A549 (cell line): Measurements from ENCODE around the gene SUMF1. TPM values are rescaled to one million over a fixed set of nuclear protein-coding genes. Genes with fewer than 3 reads are reported as not detected.

Experiments
- ATAC-seq, 2 experiments: fragments of 200-7000 bp in 1 of 2; fragments of >200 bp in 1 of 2; cut with Nextera tagmentation in 1 of 2; cut with Tn5 transposase in 1 of 2; 3 replicates each; pipeline versions ENCODE4 v1.8.0 to v1.9.1; 2018 to 2020; ENCODE audit warnings: mild to moderate bottlenecking in 1 of 2, moderate library complexity in 1 of 2
- CTCF ChIA-PET: fragments of 300-600 bp; sonication (Branson Sonifier 250); formaldehyde crosslinking; extraction: SDS; loops from one replicate; lab custom pipeline; 2021; ENCODE audit warnings: antibody characterized with exemption, inconsistent platforms; lab: Yijun Ruan, JAX
- POLR2A ChIA-PET: fragments of 350-600 bp; formaldehyde crosslinking; extraction: SDS; loops from one replicate; lab custom pipeline; 2021; ENCODE audit warnings: antibody characterized with exemption, inconsistent platforms; lab: Yijun Ruan, JAX
- DNase-seq, 2 experiments: peaks; one replicate each; pipeline versions ENCODE4 v3.0.0 to v3.0.0-alpha.2; 2011 to 2016; ENCODE audit warnings: low read depth in 1 of 2, low spot score in 1 of 2
- FAIRE-seq: peaks from 2 replicates; lab custom pipeline; 2011; peaks lifted over from hg19 to GRCh38; lab: Jason Lieb, UNC
- H3K27ac ChIP-seq, 2 experiments: fragments of >200 bp; sonication (Bioruptor Twin); formaldehyde crosslinking; 3 replicates each; pipeline ENCODE4 v1.5.1; 2016 to 2017
- H3K4me1 ChIP-seq: fragments of >200 bp; sonication (Bioruptor Twin); formaldehyde crosslinking; 3 replicates; pipeline ENCODE4 v1.6.1; 2016
- H3K4me2 ChIP-seq: fragments of >200 bp; sonication (Bioruptor Twin); formaldehyde crosslinking; 3 replicates; pipeline ENCODE4 v1.6.1; 2016
- H3K4me3 ChIP-seq: fragments of >200 bp; sonication (Bioruptor Twin); formaldehyde crosslinking; 3 replicates; pipeline ENCODE4 v1.5.1; 2016
- H3K9me3 ChIP-seq: fragments of >200 bp; sonication (Bioruptor Twin); formaldehyde crosslinking; 3 replicates; pipeline ENCODE4 v1.6.1; 2016
- ATOH8 ChIP-seq: fragments of 250-450 bp; sonication (Bioruptor Pico); IDR thresholded peaks from 2 replicates; pipeline ENCODE4 v1.5.0; 2020; ENCODE audit warnings: low read depth, mild to moderate bottlenecking, moderate library complexity
- CBX2 ChIP-seq: fragments of 200-600 bp; sonication (generic); IDR thresholded peaks from 2 replicates; pipeline ENCODE4 v1.6.1; 2016; ENCODE audit warnings: low read depth, mild to moderate bottlenecking, borderline replicate concordance
- CEBPB ChIP-seq, 2 experiments: fragments of >200 bp in 1 of 2; sonication (Bioruptor Twin) in 1 of 2; formaldehyde crosslinking in 1 of 2; IDR thresholded peaks; 2 replicates each; pipeline ENCODE4 v1.6.1; 2012 to 2016
- CHD4 ChIP-seq: fragments of 200-600 bp; sonication (generic); IDR thresholded peaks from 2 replicates; pipeline ENCODE4 v1.6.1; 2016; ENCODE audit warnings: antibody characterized with exemption, mild to moderate bottlenecking, borderline replicate concordance
- FOSL2 ChIP-seq, 2 experiments: fragments of 450-650 bp in 1 of 2; fragments of >200 bp in 1 of 2; sonication (Bioruptor Twin) in 1 of 2; formaldehyde crosslinking; IDR thresholded peaks; 2 replicates each; pipeline versions ENCODE4 v1.5.0 to v1.6.1; 2016 to 2020; ENCODE audit warnings: mild to moderate bottlenecking in 1 of 2, moderate library complexity in 1 of 2
- FOXS1 ChIP-seq: fragments of 250-450 bp; sonication (Bioruptor Pico); IDR thresholded peaks from 2 replicates; pipeline ENCODE4 v1.5.0; 2020; ENCODE audit warnings: mild to moderate bottlenecking, moderate library complexity
- GATA3 ChIP-seq: IDR thresholded peaks from 2 replicates; pipeline ENCODE4 v1.6.1; 2012; ENCODE audit warnings: borderline replicate concordance
- HEYL ChIP-seq: fragments of 250-450 bp; sonication (Bioruptor Pico); IDR thresholded peaks from 2 replicates; pipeline ENCODE4 v1.8.0; 2021; ENCODE audit warnings: mild to moderate bottlenecking, moderate library complexity
- JUN ChIP-seq, 2 experiments: fragments of >200 bp; sonication (Bioruptor Twin); formaldehyde crosslinking; IDR thresholded peaks; 2 replicates in 1 of 2; 3 replicates in 1 of 2; pipeline ENCODE4 v1.6.1; 2016 to 2017
- KDM5A ChIP-seq: fragments of 200-600 bp; sonication (generic); IDR thresholded peaks from 2 replicates; pipeline ENCODE4 v1.6.1; 2016; ENCODE audit warnings: antibody characterized with exemption, mild to moderate bottlenecking
- MAFK ChIP-seq: fragments of 450-650 bp; IDR thresholded peaks from 2 replicates; pipeline ENCODE4 v1.6.1; 2014; ENCODE audit not compliant: partially characterized antibody
- MAZ ChIP-seq: fragments of 150-350 bp; IDR thresholded peaks from 2 replicates; pipeline ENCODE4 v1.6.1; 2014; ENCODE audit warnings: antibody characterized with exemption, low read depth, low read length, borderline replicate concordance
- MYC ChIP-seq: IDR thresholded peaks from 2 replicates; pipeline ENCODE4 v1.6.1; 2012; ENCODE audit warnings: mild to moderate bottlenecking, inconsistent platforms, low read length, improper control_type of control experiment, borderline replicate concordance
- PBX3 ChIP-seq: IDR thresholded peaks from 2 replicates; pipeline ENCODE4 v1.6.1; 2012
- PHF8 ChIP-seq: fragments of 200-600 bp; sonication (generic); IDR thresholded peaks from 2 replicates; pipeline ENCODE4 v1.6.1; 2016; ENCODE audit warnings: low read depth, mild to moderate bottlenecking, antibody characterized with exemption, moderate library complexity, borderline replicate concordance
- POLR2AphosphoS2 ChIP-seq: conservative IDR thresholded peaks from 2 replicates; pipeline ENCODE4 v1.6.1; 2012; ENCODE audit warnings: low read length, improper control_type of control experiment, inconsistent platforms
- RARB ChIP-seq: fragments of 250-450 bp; sonication (Bioruptor Pico); IDR thresholded peaks from 2 replicates; pipeline ENCODE4 v1.8.0; 2021; ENCODE audit warnings: mild to moderate bottlenecking, moderate library complexity
- RFX5 ChIP-seq: fragments of 450-650 bp; IDR thresholded peaks from 2 replicates; pipeline ENCODE4 v1.7.1; 2014; ENCODE audit warnings: antibody characterized with exemption, mild to moderate bottlenecking, moderate library complexity
- SMC3 ChIP-seq: fragments of >200 bp; sonication (Bioruptor Twin); formaldehyde crosslinking; IDR thresholded peaks from 3 replicates; pipeline ENCODE4 v1.6.1; 2018; ENCODE audit warnings: inconsistent platforms
- TFCP2L1 ChIP-seq: fragments of 250-450 bp; sonication (Bioruptor Pico); IDR thresholded peaks from 2 replicates; pipeline ENCODE4 v1.5.0; 2021; ENCODE audit warnings: mild to moderate bottlenecking
- ZNF302 ChIP-seq: fragments of 250-450 bp; sonication (Bioruptor Pico); IDR thresholded peaks from 2 replicates; pipeline ENCODE4 v1.9.0; 2021; ENCODE audit warnings: inconsistent platforms, mild to moderate bottlenecking, moderate library complexity
- ZSCAN20 ChIP-seq: fragments of 250-450 bp; sonication (Bioruptor Pico); IDR thresholded peaks from 2 replicates; pipeline ENCODE4 v1.8.0; 2022; ENCODE audit warnings: mild to moderate bottlenecking, moderate library complexity
- WGBS: methylation state at CpG from one replicate; pipeline ENCODE4 v1.1.6; 2017; ENCODE audit errors: missing lambda C conversion rate; 5-methylcytosine and 5-hydroxymethylcytosine counted together
- polyA plus RNA-seq, 4 experiments: library from polyadenylated mRNA; depleted of rRNA in 3 of 4; stranded (reverse); fragments of >200 nt; fragmentation: RNase III in 1 of 4; extraction: RNeasy Plus Mini Kit Qiagen cat#74134 plus additional on column Dnase treatment in 1 of 4; gene quantifications; 2 replicates in 3 of 4; 3 replicates in 1 of 4; pipeline ENCODE4 v1.2.3, GENCODE V29; 2011 to 2017

SUMF1 gene
- polyA plus RNA-seq, 2 of the 4 experiments (the other 2 are of a cell fraction): 20.9 to 25.4 TPM

GRCh38 chr3:4343258-4343657 is 123.8 kb downstream of the SUMF1 start:
- 81% methylated on average over 1 of the region's 1 CpG for WGBS
- H3K27ac ChIP-seq: no peak overlapping the region
- H3K4me1 ChIP-seq: no peaks in the 10 kb centered on the region
- CTCF ChIA-PET: interaction anchor here (2.8 kb wide), 1 partner anchor 290 kb away, joined by 21 read pairs; no protein-coding TSS in a partner anchor
- ATAC-seq: no peak
- TF ChIP-seq TFCP2L1 (no peak), MYC (no peak), MAZ (no peak), JUN (IDR thresholded peaks at IDR 0.05) (no peak), ZNF302 (CRISPR knock-in tag) (no peak)
- DNase-seq: no peak
- no peak overlapping the region for H3K4me3 ChIP-seq
- no peaks in the 10 kb centered on the region for H3K9me3 ChIP-seq
- POLR2A ChIA-PET: interaction anchor here (1.1 kb wide), 1 partner anchor 150 kb away, joined by 3 read pairs; the partner anchor contains the start of gene ITPR1
- no peak for FAIRE-seq
- no peak overlapping the region for H3K4me2 ChIP-seq

GRCh38 chr3:4341336-4341675 is 125.8 kb downstream of the SUMF1 start:
- DNase-seq (no peak), FAIRE-seq (no peak), ATAC-seq (no peak)
- ChIA-PET CTCF (interaction anchor here (2.8 to 3.0 kb wide), 2 partner anchors 10 to 292 kb away, joined by 21 to 23 read pairs; no protein-coding TSS in a partner anchor), POLR2A (no interaction called here)
- Histone ChIP-seq H3K4me1 (no peaks in the 10 kb centered on the region), H3K4me2 (no peak overlapping the region), H3K4me3 (no peak overlapping the region)
- TF ChIP-seq GATA3: no peak
- TF ChIP-seq HEYL (CRISPR knock-in tag): no peak
- no peak for TF ChIP-seq FOSL2 (IDR thresholded peaks at IDR 0.05)
- TF ChIP-seq FOSL2 (CRISPR knock-in tag; IDR thresholded peaks at IDR 0.05): no peak
- no peak for TF ChIP-seq PHF8
- TF ChIP-seq ATOH8 (CRISPR knock-in tag): no peak
- TF ChIP-seq RARB: no peak
- no peak for TF ChIP-seq KDM5A
- TF ChIP-seq FOXS1 (CRISPR knock-in tag): no peak
- TF ChIP-seq CEBPB (IDR thresholded peaks at IDR 0.05): no peak
- TF ChIP-seq CBX2: no peak
- no peak for TF ChIP-seq SMC3
- no peak for TF ChIP-seq ZSCAN20 (CRISPR knock-in tag)
- TF ChIP-seq PBX3: no peak
- TF ChIP-seq RFX5: no peak
- TF ChIP-seq, all 56 proteins: peak for 0
- Histone ChIP-seq H3K9me3 (no peaks in the 10 kb centered on the region), H3K27ac (no peak overlapping the region)

- Histone ChIP-seq H3K4me3 (no peak overlapping the region), H3K9me3 (no peaks in the 10 kb centered on the region)
- ChIA-PET CTCF (interaction anchor here (0.5 to 3.0 kb wide), 4 partner anchors 11 to 293 kb away, joined by 3 to 23 read pairs (median 12); no protein-coding TSS in a partner anchor), POLR2A (interaction anchor here (0.6 kb wide), 1 partner anchor 153 kb away, joined by 6 read pairs; no protein-coding TSS in a partner anchor)
- TF ChIP-seq POLR2AphosphoS2: no peak
- no peak for TF ChIP-seq CHD4
- peak; percentile 27 for TF ChIP-seq MAFK
- TF ChIP-seq, all 56 proteins: peak for 1
- WGBS: 79% methylated on average over 6 of the region's 6 CpGs
- Histone ChIP-seq H3K4me1 (no peaks in the 10 kb centered on the region), H3K4me2 (no peak overlapping the region), H3K27ac (0 out of 6 replicates have a peak overlapping the region, but pooled peaks of 1 of the 2 experiments have one; percentile 17)
- DNase-seq: no peak
- no peak for FAIRE-seq
- no peak for ATAC-seq
These were observed 126.4 kb downstream of the SUMF1 start for GRCh38 chr3:4340411-4341335.
